Naive thymus-derived CD4-positive, alpha-beta T cell (primary cell): ENCODE measurements around the gene PRR11. TPM values are rescaled to one million over a fixed set of nuclear protein-coding genes. Genes with fewer than 3 reads are reported as not detected.
A peak's percentile ranks its signal among the peaks of the same experiment; 100 is the strongest.

Source experiments
- ATAC-seq: fragments of 150-1000 bp; cut with Tn5 transposase; 2 replicates; pipeline ENCODE4 v1.10.0; 2021; ENCODE audit warnings: mild to moderate bottlenecking, moderate library complexity
- CTCF ChIA-PET: fragments of 350-600 bp; sonication (Branson Sonifier 250); formaldehyde crosslinking; loops from one replicate; lab custom pipeline; 2021; ENCODE audit warnings: antibody characterized with exemption; lab: Charles Lee
- POLR2A ChIA-PET: fragments of 350-600 bp; sonication (Branson Sonifier 250); formaldehyde crosslinking; loops from one replicate; lab custom pipeline; 2021; ENCODE audit warnings: antibody characterized with exemption, inconsistent platforms; lab: Charles Lee
- DNase-seq, 9 donors: peaks; one replicate each; pipeline versions ENCODE4 v3.0.0 to v3.0.0-alpha.2; 2020 to 2022; ENCODE audit warnings: mixed read lengths in 1 of 9
- H3K27ac ChIP-seq: one replicate; pipeline ENCODE4 v1.7.0; 2013; ENCODE audit warnings: mild to moderate bottlenecking, low read depth, low read length, moderate library complexity
- H3K27me3 ChIP-seq, 2 donors: one replicate each; pipeline ENCODE4 v1.7.0; 2013; ENCODE audit warnings: low read length in 2 of 2, mild to moderate bottlenecking in 2 of 2, moderate library complexity in 2 of 2; ENCODE audit not compliant: control insufficient read depth in 2 of 2, insufficient read depth in 2 of 2
- H3K36me3 ChIP-seq, 3 experiments: 1 replicate in 2 of 3; 2 replicates in 1 of 3; pipeline ENCODE4 v1.7.0; 2013; ENCODE audit warnings: low read length in 3 of 3, mild to moderate bottlenecking in 3 of 3, moderate library complexity in 1 of 3; ENCODE audit not compliant: insufficient read depth in 3 of 3, control insufficient read depth in 2 of 3
- H3K4me1 ChIP-seq, 2 donors: one replicate each; pipeline ENCODE4 v1.7.0; 2013; ENCODE audit warnings: low read length in 2 of 2, mild to moderate bottlenecking in 2 of 2, moderate library complexity in 1 of 2; ENCODE audit not compliant: control insufficient read depth in 2 of 2, insufficient read depth in 2 of 2
- H3K4me3 ChIP-seq: 2 replicates; pipeline ENCODE4 v1.7.0; 2013; ENCODE audit warnings: mild to moderate bottlenecking, low read length
- H3K9me3 ChIP-seq, 3 experiments: 1 replicate in 2 of 3; 2 replicates in 1 of 3; pipeline ENCODE4 v1.7.0; 2013; ENCODE audit warnings: low read length in 3 of 3; ENCODE audit not compliant: control insufficient read depth in 2 of 3
- H3K27ac Mint-ChIP-seq, 9 donors: one replicate each; pipeline ENCODE4 v1.8.0; 2020 to 2022; ENCODE audit warnings: mixed read lengths in 9 of 9, mild to moderate bottlenecking in 8 of 9, moderate library complexity in 5 of 9, inconsistent platforms in 2 of 9
- H3K27me3 Mint-ChIP-seq, 5 donors: one replicate each; pipeline ENCODE4 v1.8.0; 2021 to 2022; ENCODE audit warnings: mixed read lengths in 5 of 5, mild to moderate bottlenecking in 1 of 5
- H3K36me3 Mint-ChIP-seq, 5 donors: one replicate each; pipeline ENCODE4 v1.8.0; 2020 to 2022; ENCODE audit warnings: mixed read lengths in 5 of 5, mild to moderate bottlenecking in 3 of 5, inconsistent platforms in 1 of 5
- H3K4me1 Mint-ChIP-seq, 7 donors: one replicate each; pipeline ENCODE4 v1.8.0; 2020 to 2022; ENCODE audit warnings: mixed read lengths in 7 of 7, mild to moderate bottlenecking in 3 of 7, inconsistent platforms in 1 of 7
- H3K4me3 Mint-ChIP-seq, 10 donors: one replicate each; pipeline ENCODE4 v1.8.0; 2020 to 2022; ENCODE audit warnings: mild to moderate bottlenecking in 10 of 10, mixed read lengths in 10 of 10, moderate library complexity in 6 of 10, inconsistent platforms in 2 of 10
- H3K9me3 Mint-ChIP-seq, 11 donors: one replicate each; pipeline ENCODE4 v1.8.0; 2020 to 2022; ENCODE audit warnings: mixed read lengths in 11 of 11, mild to moderate bottlenecking in 4 of 11, inconsistent platforms in 1 of 11, moderate library complexity in 1 of 11
- intact Hi-C, 2 donors: fragments of 100-400 bp; cut with micrococcal nuclease; formaldehyde crosslinking; loops; one replicate each; pipeline ENCODE4 v1.15.1; 2023
- polyA plus RNA-seq, 2 donors: library from polyadenylated mRNA; unstranded; fragments of 300-500 nt; fragmentation: Illumina TruSeq; gene quantifications; one replicate each; pipeline ENCODE4 v1.2.3, GENCODE V29; 2021
- total RNA-seq, 6 experiments: library from RNA in 5 of 6; stranded (reverse) in 5 of 6; gene quantifications; 1 replicate in 5 of 6; 2 replicates in 1 of 6; pipeline ENCODE4 v1.2.3 and lab custom pipeline; 2021 to 2026

PRR11 gene
- total and polyA plus RNA-seq, 7 experiments from 2014 or later = 0.07 to 41.9 (median 0.62) TPM

DNA sequence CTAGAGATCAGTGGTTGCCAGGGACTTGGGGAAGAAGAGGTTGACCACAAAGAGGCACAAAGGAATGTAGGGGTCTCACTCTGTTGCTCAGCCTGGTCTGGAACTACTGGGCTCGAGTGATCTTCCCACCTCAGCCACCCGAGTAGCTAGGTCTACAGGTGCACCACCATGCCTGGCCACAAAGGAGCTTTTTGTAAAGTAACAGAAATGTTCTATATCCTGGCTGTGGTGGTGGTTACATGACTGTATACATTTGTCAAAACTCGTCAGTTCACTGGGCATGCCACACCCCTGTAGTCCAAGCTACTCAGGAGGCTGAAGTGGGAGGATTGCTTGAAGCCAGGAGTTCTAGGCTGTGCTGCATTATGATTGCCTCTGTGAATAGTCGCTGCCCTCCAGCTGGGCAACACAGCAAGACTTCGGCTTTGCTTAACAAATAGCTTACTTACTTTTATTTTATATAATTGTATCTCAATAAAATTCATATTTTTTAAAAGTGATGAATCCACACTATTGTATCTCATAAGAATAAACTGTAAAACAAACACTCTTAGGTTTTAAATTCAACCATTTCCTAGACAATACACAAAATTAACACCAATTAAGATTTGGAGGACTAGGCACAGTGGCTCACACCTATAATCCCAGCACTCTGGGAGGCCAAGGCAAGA is 5.6 kb upstream of the PRR11 start:
- ChIA-PET CTCF (interaction anchor here (1.1 kb wide), 1 partner anchor 9 kb away, joined by 3 read pairs; no protein-coding TSS in a partner anchor), POLR2A (no interaction called here)
- DNase-seq (no peak), ATAC-seq (no peak)
- intact Hi-C loops = loop anchor here (10.0 kb wide), 2 partner anchors 815 to 1525 kb away; partner anchors contain the start of gene BCAS3 (in 1 of the 2)
- peaks cover 8 to 56% (median 48%) of the 10 kb centered on the region in 7 donors for H3K4me1 Mint-ChIP-seq
- Histone ChIP-seq H3K27ac (no peak overlapping the region), H3K36me3 (peaks cover 0 to 5% (median 0%) of the 10 kb centered on the region in 3 experiments), H3K4me3 (no peak overlapping the region), H3K4me1 (peaks cover 4 to 10% of the 10 kb centered on the region in 2 donors), H3K9me3 (no peaks in the 10 kb centered on the region), H3K27me3 (no peaks in the 10 kb centered on the region)
- peaks cover 0 to 1% (median 0%) of the 10 kb centered on the region in 11 donors for H3K9me3 Mint-ChIP-seq
- peak overlapping the region in 1 of 9 donors; percentile 65 for H3K27ac Mint-ChIP-seq
- H3K4me3 Mint-ChIP-seq = peak overlapping the region in 1 of 10 donors; percentile 57
- no peaks in the 10 kb centered on the region for H3K27me3 Mint-ChIP-seq
- peaks cover 0 to 13% (median 0%) of the 10 kb centered on the region in 5 donors for H3K36me3 Mint-ChIP-seq

DNA sequence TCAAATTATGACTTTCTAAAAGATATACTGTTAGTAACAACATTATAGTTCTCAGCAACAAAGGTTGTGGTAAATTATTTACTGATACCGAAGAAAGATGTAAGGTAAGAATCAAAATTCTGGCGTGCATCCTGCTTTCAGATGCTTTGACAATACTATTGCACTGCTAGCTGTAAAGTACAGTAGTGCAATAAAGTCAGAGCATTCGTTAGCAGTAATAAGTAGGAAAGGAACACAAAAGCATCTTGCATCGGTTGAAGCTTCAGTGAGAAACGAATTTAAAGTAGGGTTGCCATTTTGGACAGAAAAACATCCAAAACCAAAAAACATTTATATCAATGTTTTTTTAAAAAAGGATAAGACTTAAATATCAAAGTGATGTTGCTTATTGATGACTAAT is 4.5 kb upstream of the PRR11 start:
- DNase-seq = no peak
- H3K4me3 Mint-ChIP-seq = peak overlapping the region in 2 of 10 donors; percentile 42 to 43

DNA sequence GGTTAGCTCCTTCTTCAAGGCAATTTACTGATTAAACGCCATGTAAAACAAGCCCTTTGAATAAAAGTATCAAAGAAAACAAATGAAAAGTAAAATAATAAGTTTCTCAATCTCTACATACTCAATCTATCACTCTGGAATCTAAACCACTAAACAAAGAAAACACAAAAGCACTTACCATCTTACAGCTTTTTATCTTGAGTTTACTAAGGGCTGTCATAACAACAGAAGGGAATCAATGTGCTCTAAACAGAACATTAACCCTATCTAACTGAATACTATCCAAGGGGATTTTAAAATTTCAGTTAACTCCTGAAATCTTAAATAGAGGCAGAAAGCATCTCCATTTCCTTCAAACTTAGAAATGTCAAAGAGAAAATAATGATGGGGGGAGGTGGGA is 4.0 kb upstream of the PRR11 start:
- H3K4me1 ChIP-seq = peaks cover 10 to 13% of the 10 kb centered on the region in 2 donors
- ATAC-seq (no peak), DNase-seq (no peak)
- peaks cover 0 to 5% (median 0%) of the 10 kb centered on the region in 3 experiments for H3K36me3 ChIP-seq
- H3K9me3 ChIP-seq = no peaks in the 10 kb centered on the region
- Mint-ChIP-seq H3K27ac (peak overlapping the region in 2 of 9 donors; percentile 16 to 42), H3K9me3 (peaks cover 0 to 1% (median 0%) of the 10 kb centered on the region in 11 donors), H3K4me1 (peaks cover 8 to 51% (median 41%) of the 10 kb centered on the region in 7 donors), H3K27me3 (no peaks in the 10 kb centered on the region), H3K4me3 (peak overlapping the region in 4 of 10 donors; percentile 7 to 49 (median 26)), H3K36me3 (peaks cover 0 to 6% (median 0%) of the 10 kb centered on the region in 5 donors)
- ChIA-PET POLR2A (interaction anchor here (1.5 kb wide), 1 partner anchor 44 kb away, joined by 4 read pairs; no protein-coding TSS in a partner anchor), CTCF (interaction anchor here (0.5 kb wide), 1 partner anchor 598 kb away, joined by 4 read pairs; no protein-coding TSS in a partner anchor)
- intact Hi-C loops = loop anchor here (10.0 kb wide), 2 partner anchors 817 to 1523 kb away; partner anchors contain the start of gene BCAS3 (in 1 of the 2)
- no peaks in the 10 kb centered on the region for H3K27me3 ChIP-seq
- no peak overlapping the region for H3K27ac ChIP-seq
- H3K4me3 ChIP-seq = no peak overlapping the region

More for the DNA sequence above, 4.5 kb upstream of the PRR11 start:
- peaks cover 0 to 1% (median 0%) of the 10 kb centered on the region in 11 donors for H3K9me3 Mint-ChIP-seq
- peaks cover 8 to 51% (median 42%) of the 10 kb centered on the region in 7 donors for H3K4me1 Mint-ChIP-seq
- Histone ChIP-seq H3K36me3 (peaks cover 0 to 5% (median 0%) of the 10 kb centered on the region in 3 experiments), H3K27ac (no peak overlapping the region), H3K9me3 (no peaks in the 10 kb centered on the region), H3K4me1 (peaks cover 8 to 10% of the 10 kb centered on the region in 2 donors), H3K27me3 (no peaks in the 10 kb centered on the region), H3K4me3 (no peak overlapping the region)
- no peak overlapping the region for H3K27ac Mint-ChIP-seq
- ChIA-PET POLR2A (interaction anchor here (1.5 kb wide), 1 partner anchor 43 kb away, joined by 4 read pairs; no protein-coding TSS in a partner anchor), CTCF (interaction anchor here (0.5 kb wide), 1 partner anchor 599 kb away, joined by 4 read pairs; no protein-coding TSS in a partner anchor)
- no peak for ATAC-seq
- no peaks in the 10 kb centered on the region for H3K27me3 Mint-ChIP-seq
- intact Hi-C loops = loop anchor here (10.0 kb wide), 2 partner anchors 816 to 1524 kb away; partner anchors contain the start of gene BCAS3 (in 1 of the 2)
- H3K36me3 Mint-ChIP-seq = peaks cover 0 to 6% (median 0%) of the 10 kb centered on the region in 5 donors

DNA sequence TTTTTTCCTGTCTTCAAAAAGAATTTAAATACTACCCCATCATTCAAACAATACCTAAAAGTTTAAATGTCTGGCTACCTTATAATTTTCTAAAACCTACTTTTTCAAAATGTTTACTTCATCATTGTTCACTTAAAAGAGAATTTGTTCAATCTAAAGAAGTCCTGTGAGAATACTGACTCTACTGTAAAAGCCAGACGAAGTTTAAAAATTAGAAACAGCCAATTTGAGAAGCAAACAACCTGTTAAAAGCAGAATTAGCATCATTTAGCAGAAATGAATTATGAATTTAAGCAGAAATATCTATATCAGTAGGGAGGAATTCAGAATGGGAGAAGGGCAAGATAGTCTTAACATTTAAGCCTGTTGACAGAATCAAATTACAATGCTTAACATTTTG is 2.6 kb upstream of the PRR11 start:
- Mint-ChIP-seq H3K4me1 (peaks cover 8 to 51% (median 45%) of the 10 kb centered on the region in 7 donors), H3K4me3 (peak overlapping the region in 3 of 10 donors; percentile 29 to 71 (median 63)), H3K9me3 (peaks cover 0 to 1% (median 0%) of the 10 kb centered on the region in 11 donors), H3K27me3 (no peaks in the 10 kb centered on the region), H3K36me3 (peaks cover 0 to 6% (median 0%) of the 10 kb centered on the region in 5 donors), H3K27ac (peak overlapping the region in 2 of 9 donors; percentile 30 to 62)
- H3K4me3 ChIP-seq = no peak overlapping the region
- intact Hi-C loops = loop anchor here (10.0 kb wide), 2 partner anchors 818 to 1522 kb away; partner anchors contain the start of gene BCAS3 (in 1 of the 2)
- ChIA-PET POLR2A (no interaction called here), CTCF (no interaction called here)
- no peaks in the 10 kb centered on the region for H3K27me3 ChIP-seq
- DNase-seq = no peak
- H3K27ac ChIP-seq = no peak overlapping the region
- H3K4me1 ChIP-seq = peaks cover 10 to 13% of the 10 kb centered on the region in 2 donors
- ATAC-seq = no peak
- peaks cover 0 to 5% (median 0%) of the 10 kb centered on the region in 3 experiments for H3K36me3 ChIP-seq
- no peaks in the 10 kb centered on the region for H3K9me3 ChIP-seq

DNA sequence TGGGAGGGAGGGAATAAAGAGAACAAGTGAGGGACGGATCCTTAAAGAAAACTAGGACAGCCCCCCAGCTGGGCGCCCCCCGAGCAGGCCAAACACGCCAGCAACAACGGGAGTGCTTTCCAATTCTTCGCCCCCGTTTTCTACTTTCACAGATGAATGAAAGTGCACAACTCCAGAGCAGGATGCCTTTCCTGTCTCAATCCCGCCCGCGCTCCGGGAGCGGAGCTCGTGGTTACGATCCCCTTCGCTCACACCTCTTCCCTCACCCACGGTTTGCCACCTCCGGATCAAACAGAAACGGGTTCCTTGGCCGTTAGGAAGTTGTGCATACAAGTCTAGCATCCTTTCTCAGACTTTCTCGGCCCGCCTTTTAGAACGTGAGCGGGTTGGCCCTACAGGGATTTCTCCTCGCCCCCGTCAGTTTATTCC is 1.2 kb upstream of the PRR11 start:
- intact Hi-C loops = loop anchor here (2.0 to 10.0 kb wide), 6 partner anchors 154 to 1520 kb away; partner anchors contain the start of genes BCAS3 (in 1 of the 2), MRPS23 (in 1 of the 2) and SRSF1 (in 1 of the 2)

More for the DNA sequence above, 1.2 kb upstream of the PRR11 start:
- H3K27me3 ChIP-seq = no peaks in the 10 kb centered on the region
- Mint-ChIP-seq H3K9me3 (peaks cover 0 to 2% (median 0%) of the 10 kb centered on the region in 11 donors), H3K4me3 (no peak overlapping the region), H3K36me3 (peaks cover 0 to 7% (median 0%) of the 10 kb centered on the region in 5 donors), H3K27me3 (no peaks in the 10 kb centered on the region), H3K27ac (no peak overlapping the region), H3K4me1 (peaks cover 8 to 54% (median 45%) of the 10 kb centered on the region in 7 donors)
- H3K4me3 ChIP-seq = peak overlapping the region; percentile 89
- H3K4me1 ChIP-seq = peaks cover 10 to 13% of the 10 kb centered on the region in 2 donors
- no peaks in the 10 kb centered on the region for H3K9me3 ChIP-seq
- peak overlapping the region; percentile 75 for H3K27ac ChIP-seq
- ChIA-PET POLR2A (interaction anchor here (1.3 to 2.9 kb wide), 3 partner anchors 48 to 636 kb away, joined by 4 to 21 read pairs (median 16); partner anchors contain the start of genes SMG8 and TRIM37), CTCF (no interaction called here)
- DNase-seq (peak in 2 of 9 donors; percentile 17 to 63), ATAC-seq (no peak)
- peaks cover 0 to 5% (median 0%) of the 10 kb centered on the region in 3 experiments for H3K36me3 ChIP-seq
